GM19467 (cell line): ENCODE measurements around the gene EPM2AIP1.
A peak's percentile ranks its signal among the peaks of the same experiment; 100 is the strongest.
"Not testable (repeated sequence)": the region's sequence is repeated elsewhere in the genome, so short reads cannot be mapped to it uniquely, and the experiment has no call there.

Experiments used
- ATAC-seq: cut with Tn5 transposase; IDR thresholded peaks from one replicate; pipeline ENCODE4 v1.9.1; 2021; ENCODE audit warnings: mild to moderate bottlenecking, moderate library complexity; ENCODE audit not compliant: unreplicated experiment

Gene EPM2AIP1

GRCh38 chr3:36954452-36955134 is 38.3 kb downstream of the EPM2AIP1 start:
- no peak for ATAC-seq

- ATAC-seq: not testable (repeated sequence)
Measured at GRCh38 chr3:36947814-36948213, 45.1 kb downstream of the EPM2AIP1 start.

GRCh38 chr3:36945333-36945980 is 47.5 kb downstream of the EPM2AIP1 start:
- ATAC-seq: no peak

- ATAC-seq: peak; percentile 68
Measured at GRCh38 chr3:36944641-36945270, 48.2 kb downstream of the EPM2AIP1 start, which contains the start of gene TRANK1. Gene TRANK1, minus strand, starts transcription at chr3:36945054. Its CDS starts 245 bp downstream, at chr3:36944809.

GRCh38 chr3:36944012-36944640 is 48.8 kb downstream of the EPM2AIP1 start:
- peak; percentile 43 for ATAC-seq

- ATAC-seq: no peak
Measured at GRCh38 chr3:36943601-36944000, 49.3 kb downstream of the EPM2AIP1 start.

GRCh38 chr3:36942638-36943248 is 50.2 kb downstream of the EPM2AIP1 start:
- ATAC-seq: no peak

- no peak for ATAC-seq
Measured at GRCh38 chr3:36941658-36942057, 51.3 kb downstream of the EPM2AIP1 start.

GRCh38 chr3:36941162-36941561 is 51.8 kb downstream of the EPM2AIP1 start:
- ATAC-seq: no peak

GRCh38 chr3:36937492-36937891 is 55.4 kb downstream of the EPM2AIP1 start:
- no peak for ATAC-seq
